ENCODE data around the gene TGFBR3.

The TGFBR3 gene

GRCh38 chr1:91701472-91701869, 184.5 kb downstream of the TGFBR3 start:
- no peaks in the 10 kb centered on the region for H3K36me3 ChIP-seq (ENCODE audit: low read length)
- no peaks in the 10 kb centered on the region for H3K79me2 ChIP-seq (ENCODE audit: insufficient read depth, low read length)
- TF ChIP-seq CTCF (IDR thresholded peaks at IDR 0.05; ENCODE audit: insufficient read depth, low read length, poor library complexity, severe bottlenecking) (no peak), EZH2phosphoT487 (conservative IDR thresholded peaks at IDR 0.05; ENCODE audit: low read length) (no peak)
- H3K4me3 ChIP-seq (ENCODE audit: insufficient read depth, low read length, poor library complexity, severe bottlenecking): no peak overlapping the region
- H3K9ac ChIP-seq (ENCODE audit: low read length): no peak overlapping the region
- no peaks in the 10 kb centered on the region for H3K27me3 ChIP-seq (ENCODE audit: low read length)
- no peak overlapping the region for H3K27ac ChIP-seq (ENCODE audit: low read depth, low read length)
- no peak overlapping the region for H3K4me2 ChIP-seq (ENCODE audit: low read depth, low read length, poor library complexity, severe bottlenecking)
- no peaks in the 10 kb centered on the region for H4K20me1 ChIP-seq (ENCODE audit: low read depth, low read length)
- no peaks in the 10 kb centered on the region for H3F3A ChIP-seq (ENCODE audit: insufficient read depth)
- H2AFZ ChIP-seq (ENCODE audit: low read depth, low read length, severe bottlenecking): no peak overlapping the region
- no peaks in the 10 kb centered on the region for H3K9me2 ChIP-seq (replicated peaks; ENCODE audit: insufficient read depth, low read length)
- H3K9me3 ChIP-seq (ENCODE audit: insufficient read depth, low read length): no peaks in the 10 kb centered on the region

- Histone ChIP-seq H3K4me3 (ENCODE audit: insufficient read depth, low read length, poor library complexity, severe bottlenecking) (no peak overlapping the region), H3K79me2 (ENCODE audit: insufficient read depth, low read length) (no peaks in the 10 kb centered on the region), H3K27ac (ENCODE audit: low read depth, low read length) (no peak overlapping the region), H3K27me3 (ENCODE audit: low read length) (no peaks in the 10 kb centered on the region), H3K9me3 (ENCODE audit: insufficient read depth, low read length) (no peaks in the 10 kb centered on the region), H3K9me2 (replicated peaks; ENCODE audit: insufficient read depth, low read length) (no peaks in the 10 kb centered on the region), H4K20me1 (ENCODE audit: low read depth, low read length) (no peaks in the 10 kb centered on the region), H3K9ac (ENCODE audit: low read length) (no peak overlapping the region), H3K36me3 (ENCODE audit: low read length) (no peaks in the 10 kb centered on the region), H3K4me2 (ENCODE audit: low read depth, low read length, poor library complexity, severe bottlenecking) (no peak overlapping the region), H3F3A (ENCODE audit: insufficient read depth) (no peaks in the 10 kb centered on the region), H2AFZ (ENCODE audit: low read depth, low read length, severe bottlenecking) (no peak overlapping the region)
- no peak for TF ChIP-seq CTCF (IDR thresholded peaks at IDR 0.05; ENCODE audit: insufficient read depth, low read length, poor library complexity, severe bottlenecking)
- TF ChIP-seq EZH2phosphoT487 (conservative IDR thresholded peaks at IDR 0.05; ENCODE audit: low read length): no peak
Observed at GRCh38 chr1:91700771-91701471, 185.0 kb downstream of the TGFBR3 start.

GRCh38 chr1:91700332-91700731, 185.6 kb downstream of the TGFBR3 start:
- H3K9me3 ChIP-seq (ENCODE audit: insufficient read depth, low read length): no peaks in the 10 kb centered on the region
- H3K27ac ChIP-seq (ENCODE audit: low read depth, low read length): no peak overlapping the region
- H3K4me3 ChIP-seq (ENCODE audit: insufficient read depth, low read length, poor library complexity, severe bottlenecking): no peak overlapping the region
- H2AFZ ChIP-seq (ENCODE audit: low read depth, low read length, severe bottlenecking): no peak overlapping the region
- no peaks in the 10 kb centered on the region for H3K79me2 ChIP-seq (ENCODE audit: insufficient read depth, low read length)
- H3K36me3 ChIP-seq (ENCODE audit: low read length): no peaks in the 10 kb centered on the region
- H3K27me3 ChIP-seq (ENCODE audit: low read length): no peaks in the 10 kb centered on the region
- no peaks in the 10 kb centered on the region for H4K20me1 ChIP-seq (ENCODE audit: low read depth, low read length)
- no peaks in the 10 kb centered on the region for H3K9me2 ChIP-seq (replicated peaks; ENCODE audit: insufficient read depth, low read length)
- no peaks in the 10 kb centered on the region for H3F3A ChIP-seq (ENCODE audit: insufficient read depth)
- TF ChIP-seq CTCF (IDR thresholded peaks at IDR 0.05; ENCODE audit: insufficient read depth, low read length, poor library complexity, severe bottlenecking): no peak
- no peak for TF ChIP-seq EZH2phosphoT487 (conservative IDR thresholded peaks at IDR 0.05; ENCODE audit: low read length)
- H3K9ac ChIP-seq (ENCODE audit: low read length): no peak overlapping the region
- no peak overlapping the region for H3K4me2 ChIP-seq (ENCODE audit: low read depth, low read length, poor library complexity, severe bottlenecking)
